Astrocyte (in vitro differentiated cells and primary cell): ENCODE data around the gene SUPT5H.

Experiments used
- EZH2 ChIP-seq: IDR thresholded peaks from 2 replicates; pipeline ENCODE4 v1.6.1; 2012; ENCODE audit warnings: mild to moderate bottlenecking, low read length, inconsistent platforms; ENCODE audit not compliant: insufficient read depth
- TF ChIP-seq, protein P1 (sequence below): IDR thresholded peaks from 2 replicates; pipeline ENCODE4 v1.5.1; 2011; ENCODE audit warnings: low read depth, mild to moderate bottlenecking, inconsistent platforms, low read length, moderate library complexity; ENCODE audit not compliant: insufficient read depth

DNA sequence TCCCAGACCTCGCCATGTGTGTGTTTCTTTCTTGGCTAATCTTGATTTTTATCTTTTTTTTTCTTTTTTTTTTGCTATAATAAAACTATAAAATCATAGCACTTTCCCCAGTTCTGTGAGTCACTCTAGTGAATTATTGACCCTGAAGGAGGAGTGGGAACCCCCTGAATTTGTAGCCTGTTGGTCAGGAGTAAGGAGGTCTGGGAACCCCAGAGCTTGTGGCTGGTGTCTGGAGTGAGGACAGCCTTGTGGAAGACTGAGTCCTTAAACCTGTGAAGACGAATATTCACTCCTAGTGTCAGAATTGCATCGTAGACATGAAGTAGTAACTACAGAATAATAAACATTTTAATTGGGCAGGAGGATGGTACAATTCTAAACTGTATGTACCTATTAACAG, 79.8 kb downstream of the SUPT5H start:
- TF ChIP-seq, protein P1, sequence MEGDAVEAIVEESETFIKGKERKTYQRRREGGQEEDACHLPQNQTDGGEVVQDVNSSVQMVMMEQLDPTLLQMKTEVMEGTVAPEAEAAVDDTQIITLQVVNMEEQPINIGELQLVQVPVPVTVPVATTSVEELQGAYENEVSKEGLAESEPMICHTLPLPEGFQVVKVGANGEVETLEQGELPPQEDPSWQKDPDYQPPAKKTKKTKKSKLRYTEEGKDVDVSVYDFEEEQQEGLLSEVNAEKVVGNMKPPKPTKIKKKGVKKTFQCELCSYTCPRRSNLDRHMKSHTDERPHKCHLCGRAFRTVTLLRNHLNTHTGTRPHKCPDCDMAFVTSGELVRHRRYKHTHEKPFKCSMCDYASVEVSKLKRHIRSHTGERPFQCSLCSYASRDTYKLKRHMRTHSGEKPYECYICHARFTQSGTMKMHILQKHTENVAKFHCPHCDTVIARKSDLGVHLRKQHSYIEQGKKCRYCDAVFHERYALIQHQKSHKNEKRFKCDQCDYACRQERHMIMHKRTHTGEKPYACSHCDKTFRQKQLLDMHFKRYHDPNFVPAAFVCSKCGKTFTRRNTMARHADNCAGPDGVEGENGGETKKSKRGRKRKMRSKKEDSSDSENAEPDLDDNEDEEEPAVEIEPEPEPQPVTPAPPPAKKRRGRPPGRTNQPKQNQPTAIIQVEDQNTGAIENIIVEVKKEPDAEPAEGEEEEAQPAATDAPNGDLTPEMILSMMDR, result no peak
- TF ChIP-seq EZH2, result no peak
